Subcutaneous adipose tissue (tissue), 4 donors: ENCODE data around the gene HIP1R. TPM values are rescaled to one million over a fixed set of nuclear protein-coding genes. Genes with fewer than 3 reads are reported as not detected.

ENCODE experiments used
- CTCF ChIP-seq: fragments of 450-650 bp; IDR thresholded peaks from one replicate; pipeline ENCODE4 v1.5.1; 2016; ENCODE audit warnings: low read depth, mild to moderate bottlenecking, control low read depth, antibody characterized with exemption, moderate library complexity
- total RNA-seq, 4 donors: library from RNA; depleted of rRNA; stranded (reverse); fragments of >200 nt; gene quantifications; one replicate each; pipeline ENCODE4 v1.1.0, GENCODE V29; 2016

The HIP1R gene
- total RNA-seq, 4 donors from 2014 or later = 13.4 to 70.3 (median 19.7) TPM

DNA sequence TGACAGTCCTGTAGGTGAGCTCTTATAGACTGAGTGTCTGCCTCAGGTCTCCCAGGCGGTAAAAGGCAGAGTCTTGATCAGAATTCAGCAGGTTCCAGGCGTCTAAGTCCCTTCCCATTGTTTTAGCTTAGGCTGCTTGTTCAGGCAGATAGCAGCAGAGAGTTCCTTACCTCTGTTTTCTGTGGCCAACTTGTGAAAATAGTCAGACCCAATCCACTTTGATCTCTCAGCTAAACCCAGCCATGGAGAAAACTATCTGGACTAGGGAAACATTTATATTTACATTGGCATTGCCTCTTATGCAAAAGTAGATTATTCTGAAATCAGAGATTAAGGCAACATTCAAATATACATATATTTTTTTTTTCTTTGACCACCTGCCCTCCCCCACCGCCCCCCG is 39.5 kb upstream of the HIP1R start:
- no peak for TF ChIP-seq CTCF

DNA sequence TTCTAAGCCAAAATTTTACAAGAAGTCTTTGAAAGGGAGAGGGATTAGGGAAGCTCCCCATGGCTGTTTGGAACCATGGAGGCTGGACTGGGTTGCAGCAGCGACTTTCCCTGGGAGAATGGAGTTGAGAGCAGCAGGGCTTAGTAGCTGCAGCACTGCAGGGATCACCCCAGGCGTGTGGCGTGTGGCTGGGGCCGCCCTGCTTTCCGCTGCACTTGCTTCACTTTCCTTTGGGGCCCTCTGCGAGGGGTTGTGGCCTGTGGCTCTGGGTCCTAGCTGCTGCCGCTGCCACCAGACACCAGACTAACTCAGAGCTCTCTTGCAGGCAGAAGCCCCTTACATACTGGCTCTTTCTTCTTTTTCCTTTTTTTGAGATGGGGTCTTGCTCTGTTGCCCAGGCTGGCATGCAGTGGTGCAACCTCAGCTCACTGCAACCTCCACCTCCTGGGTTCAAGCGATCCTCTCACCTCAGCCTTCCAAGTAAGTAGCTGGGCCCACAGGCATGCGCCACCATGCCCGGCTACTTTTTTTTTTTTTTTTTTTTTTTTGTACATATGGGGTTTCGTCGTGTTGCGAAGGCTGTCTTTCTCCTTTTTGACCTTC is 35.5 kb upstream of the HIP1R start:
- TF ChIP-seq CTCF = no peak

- no peak for TF ChIP-seq CTCF
Measured at GRCh38 chr12:122803937-122804336, 31.3 kb upstream of the HIP1R start.

DNA sequence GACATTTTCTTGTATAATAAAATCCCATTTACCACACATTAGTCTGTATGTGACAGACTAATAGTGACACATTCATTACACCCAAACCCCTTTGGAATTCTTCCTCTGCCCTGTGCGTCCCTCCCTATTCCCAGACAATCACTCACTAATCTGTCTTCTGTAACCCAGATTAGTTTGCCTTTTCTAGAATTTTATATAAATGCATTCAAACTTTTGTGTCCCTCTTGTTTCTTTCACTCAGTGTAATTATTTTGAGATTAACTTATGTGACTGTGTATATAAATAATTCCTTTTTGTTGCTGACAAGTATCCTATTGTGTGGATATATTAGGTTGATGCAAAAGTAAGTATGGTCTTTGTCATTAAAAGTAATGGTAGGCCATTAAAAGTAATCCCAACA is 27.6 kb upstream of the HIP1R start:
- TF ChIP-seq CTCF = no peak

- no peak for TF ChIP-seq CTCF
Measured at GRCh38 chr12:122811777-122812176, 23.5 kb upstream of the HIP1R start.

DNA sequence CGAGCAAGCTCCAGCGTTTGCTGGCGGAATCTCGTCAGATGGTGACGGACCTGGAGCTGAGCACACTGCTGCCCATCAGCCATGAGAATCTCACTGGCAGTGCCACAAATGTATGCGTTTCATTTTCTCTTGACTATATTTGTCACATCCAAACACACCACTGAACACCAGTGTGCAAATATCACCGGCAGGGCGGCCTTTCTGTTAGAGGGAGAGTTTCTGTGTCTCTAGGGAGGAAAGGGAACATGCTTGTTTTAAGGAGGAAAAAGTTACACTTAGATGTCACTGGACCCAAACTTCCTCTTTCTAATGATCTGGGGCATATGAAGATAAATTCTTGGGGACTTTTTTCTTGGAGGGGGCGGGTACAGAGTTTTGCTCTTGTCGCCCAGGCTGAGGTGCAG is 21.9 kb upstream of the HIP1R start:
- no peak for TF ChIP-seq CTCF

GRCh38 chr12:122819209-122819785 is 16.0 kb upstream of the HIP1R start:
- no peak for TF ChIP-seq CTCF
